H1 (cell line): Measurements from ENCODE around the gene CPEB3. TPM values are rescaled to one million over a fixed set of nuclear protein-coding genes. Genes with fewer than 3 reads are reported as not detected.

Source experiments
- CTCF ChIA-PET: fragments of 300-600 bp; sonication (Branson Sonifier 250); formaldehyde crosslinking; loops from one replicate; lab custom pipeline; 2021; ENCODE audit not compliant: partially characterized antibody; lab: Charles Lee
- POLR2A ChIA-PET: fragments of 300-600 bp; sonication (Branson Sonifier 250); formaldehyde crosslinking; loops from one replicate; lab custom pipeline; 2021; ENCODE audit warnings: inconsistent platforms; ENCODE audit not compliant: partially characterized antibody; lab: Charles Lee
- DNase-seq, 2 experiments: peaks; one replicate each; pipeline versions ENCODE4 v3.0.0 to v3.0.0-alpha.2; 2010 to 2022; ENCODE audit warnings: low spot score in 2 of 2, low read depth in 1 of 2, mixed read lengths in 1 of 2
- FAIRE-seq: peaks from 2 replicates; lab custom pipeline; 2011; peaks lifted over from hg19 to GRCh38; lab: Jason Lieb, UNC
- H2AFZ ChIP-seq: 2 replicates; pipeline ENCODE4 v1.8.1; 2012; ENCODE audit warnings: low read length, inconsistent platforms
- H2AK5ac ChIP-seq: 2 replicates; pipeline ENCODE4 v1.6.1; 2013; ENCODE audit warnings: low read depth, low read length
- H2BK120ac ChIP-seq: replicated peaks from 2 replicates; pipeline ENCODE3; 2013; ENCODE audit warnings: low read depth, low read length, inconsistent platforms
- H2BK12ac ChIP-seq: 2 replicates; pipeline ENCODE4 v1.6.1; 2013; ENCODE audit warnings: low read depth, low read length
- H2BK15ac ChIP-seq: 2 replicates; pipeline ENCODE4 v1.6.1; 2013; ENCODE audit warnings: low read length
- H2BK20ac ChIP-seq: 2 replicates; pipeline ENCODE4 v1.6.1; 2013; ENCODE audit warnings: low read length
- H2BK5ac ChIP-seq: 2 replicates; pipeline ENCODE4 v1.6.1; 2013; ENCODE audit warnings: low read depth, low read length
- H3K14ac ChIP-seq: 2 replicates; pipeline ENCODE4 v1.6.1; 2013; ENCODE audit warnings: inconsistent platforms; ENCODE audit not compliant: insufficient read length
- H3K18ac ChIP-seq: 2 replicates; pipeline ENCODE4 v1.6.1; 2013; ENCODE audit warnings: low read length; ENCODE audit errors: extremely low read depth
- H3K23ac ChIP-seq: 2 replicates; pipeline ENCODE4 v1.6.1; 2013; ENCODE audit warnings: inconsistent platforms; ENCODE audit not compliant: insufficient read length
- H3K23me2 ChIP-seq: 2 replicates; pipeline ENCODE4 v1.6.1; 2013; ENCODE audit warnings: low read depth, low read length
- H3K27ac ChIP-seq: 2 replicates; pipeline ENCODE4 v1.6.1; 2011; ENCODE audit warnings: low read depth, low read length, inconsistent platforms
- H3K27me3 ChIP-seq, 4 experiments: replicated peaks in 1 of 4; 1 replicate in 1 of 4; 2 replicates in 3 of 4; pipeline versions ENCODE4 v1.6.1 to v1.8.1; 2011 to 2013; ENCODE audit warnings: low read length in 3 of 4, mild to moderate bottlenecking in 3 of 4, inconsistent platforms in 2 of 4, mixed read lengths in 2 of 4, moderate library complexity in 1 of 4; ENCODE audit not compliant: control insufficient read depth in 3 of 4, insufficient read depth in 3 of 4; ENCODE audit errors: extremely low read depth in 1 of 4
- H3K36me3 ChIP-seq, 4 experiments: 2 replicates each; pipeline versions ENCODE4 v1.6.1 to v1.8.1; 2011 to 2013; ENCODE audit warnings: mild to moderate bottlenecking in 4 of 4, low read length in 3 of 4, moderate library complexity in 2 of 4, control low read depth in 1 of 4, inconsistent platforms in 1 of 4; ENCODE audit not compliant: insufficient read depth in 4 of 4, control insufficient read depth in 2 of 4
- H3K4ac ChIP-seq: replicated peaks from 2 replicates; pipeline ENCODE3; 2013; ENCODE audit warnings: low read length, low read depth, mixed read lengths, inconsistent platforms; ENCODE audit not compliant: insufficient read length
- H3K4me1 ChIP-seq, 4 experiments: replicated peaks in 1 of 4; 1 replicate in 1 of 4; 2 replicates in 3 of 4; pipeline versions ENCODE4 v1.6.1 to v1.8.1; 2011 to 2013; ENCODE audit warnings: low read length in 3 of 4, inconsistent platforms in 2 of 4, mixed read lengths in 1 of 4; ENCODE audit not compliant: insufficient read depth in 4 of 4, control insufficient read depth in 3 of 4
- H3K4me2 ChIP-seq, 2 experiments: 2 replicates each; pipeline versions ENCODE4 v1.6.1 to v1.8.1; 2011 to 2013; ENCODE audit warnings: low read depth in 2 of 2, low read length in 2 of 2, control low read depth in 1 of 2, inconsistent platforms in 1 of 2, mild to moderate bottlenecking in 1 of 2; ENCODE audit not compliant: insufficient read depth in 1 of 2
- H3K4me3 ChIP-seq, 4 experiments: fragments of 200-600, 300-600 bp in 1 of 4; sonication (generic), shearing (Covaris generic), sonication (Bioruptor Twin) in 1 of 4; 2 replicates each; pipeline versions ENCODE4 v1.5.1 to v1.8.1; 2011 to 2016; ENCODE audit warnings: low read length in 4 of 4, low read depth in 3 of 4, control low read depth in 2 of 4, inconsistent platforms in 2 of 4, mild to moderate bottlenecking in 2 of 4, mixed read lengths in 1 of 4, moderate library complexity in 1 of 4; ENCODE audit not compliant: insufficient read depth in 2 of 4; ENCODE audit errors: extremely low read depth in 1 of 4
- H3K56ac ChIP-seq: replicated peaks from 2 replicates; pipeline ENCODE3; 2013; ENCODE audit warnings: low read depth, mild to moderate bottlenecking, mixed read lengths, low read length, inconsistent platforms; ENCODE audit not compliant: insufficient read length
- H3K79me1 ChIP-seq: 2 replicates; pipeline ENCODE4 v1.6.1; 2013; ENCODE audit warnings: low read depth, low read length, control low read depth
- H3K79me2 ChIP-seq, 2 experiments: 2 replicates each; pipeline versions ENCODE4 v1.6.1 to v1.8.1; 2012 to 2013; ENCODE audit warnings: low read length in 2 of 2, mild to moderate bottlenecking in 2 of 2, inconsistent platforms in 1 of 2; ENCODE audit not compliant: insufficient read depth in 2 of 2, control insufficient read depth in 1 of 2
- H3K9ac ChIP-seq, 4 experiments: replicated peaks in 1 of 4; 1 replicate in 1 of 4; 2 replicates in 3 of 4; pipeline versions ENCODE4 v1.6.1 to v1.8.1; 2011 to 2013; ENCODE audit warnings: low read depth in 3 of 4, low read length in 3 of 4, control low read depth in 2 of 4, mild to moderate bottlenecking in 2 of 4, moderate library complexity in 2 of 4, inconsistent platforms in 1 of 4; ENCODE audit errors: extremely low read depth in 1 of 4
- H3K9me3 ChIP-seq, 2 experiments: 2 replicates each; pipeline versions ENCODE4 v1.6.1 to v1.8.1; 2012 to 2013; ENCODE audit warnings: mild to moderate bottlenecking in 2 of 2, moderate library complexity in 2 of 2, control low read depth in 1 of 2, inconsistent platforms in 1 of 2, low read depth in 1 of 2, low read length in 1 of 2, mixed read lengths in 1 of 2; ENCODE audit not compliant: insufficient read depth in 2 of 2
- H4K20me1 ChIP-seq, 2 experiments: replicated peaks in 1 of 2; 2 replicates each; pipeline versions ENCODE3 to v1.8.1; 2011 to 2013; ENCODE audit warnings: inconsistent platforms in 2 of 2, low read length in 2 of 2, mild to moderate bottlenecking in 1 of 2; ENCODE audit not compliant: insufficient read depth in 2 of 2, control insufficient read depth in 1 of 2
- H4K5ac ChIP-seq: 2 replicates; pipeline ENCODE4 v1.6.1; 2013; ENCODE audit warnings: low read length, low read depth, mixed read lengths, inconsistent platforms; ENCODE audit not compliant: insufficient read length
- H4K8ac ChIP-seq: 2 replicates; pipeline ENCODE4 v1.8.0; 2013; ENCODE audit warnings: mild to moderate bottlenecking, moderate library complexity, low read length, inconsistent platforms; ENCODE audit not compliant: insufficient read depth; ENCODE audit errors: extremely low read depth
- H4K91ac ChIP-seq: replicated peaks from 2 replicates; pipeline ENCODE3; 2013; ENCODE audit warnings: low read length, mixed read lengths, inconsistent platforms; ENCODE audit not compliant: insufficient read length
- RXRA ChIP-seq: IDR thresholded peaks from 2 replicates; pipeline ENCODE4 v1.6.1; 2011; ENCODE audit warnings: low read depth, mild to moderate bottlenecking, low read length, moderate library complexity; ENCODE audit not compliant: insufficient read depth
- WGBS, 2 experiments: shearing (Covaris generic) in 1 of 2; methylation state at CpG; one replicate each; pipeline versions ENCODE4 v1.1.6 to v1.1.7; 2013 to 2015; ENCODE audit warnings: low lambda C conversion rate in 2 of 2, mixed read lengths in 2 of 2, inconsistent platforms in 1 of 2, low coverage in 1 of 2, missing lambda C conversion rate in 1 of 2; ENCODE audit not compliant: insufficient replicate concordance in 2 of 2, insufficient coverage in 1 of 2, insufficient read length in 1 of 2; ENCODE audit errors: extremely low coverage in 1 of 2, missing lambda C conversion rate in 1 of 2; 5-methylcytosine and 5-hydroxymethylcytosine counted together
- polyA plus RNA-seq, 7 experiments: library from polyadenylated mRNA; depleted of rRNA in 3 of 7; stranded (reverse) in 5 of 7; unstranded in 2 of 7; fragments of >200 nt in 5 of 7; fragments of 200-250 nt in 2 of 7; gene quantifications; 1 replicate in 5 of 7; 2 replicates in 1 of 7; 4 replicates in 1 of 7; pipeline versions ENCODE4 v1.2.1 to v1.2.3, GENCODE V29; 2011 to 2013; ENCODE audit warnings: missing spikeins in 2 of 7, mixed read lengths in 2 of 7
- total RNA-seq: library from RNA; stranded (reverse); fragmentation: NEBNext Ultra II Directional; extraction: Animal tissue kit (Norgen Biotek cat#: 25700); gene quantifications from 2 replicates; pipeline ENCODE4 v1.2.1, GENCODE V29; 2021

The CPEB3 gene
- total and polyA plus RNA-seq, 2 of the 8 experiments (the other 6 are each of a cell fraction or from before 2014, with no cell fraction given): 0.39 to 1.7 TPM

GRCh38 chr10:92103376-92104090 is 187.3 kb downstream of the CPEB3 start:
- Histone ChIP-seq H4K8ac (no peak overlapping the region), H3K23me2 (no peaks in the 10 kb centered on the region), H2BK5ac (no peak overlapping the region), H3K18ac (no peak overlapping the region), H2BK120ac (no peak overlapping the region), H4K20me1 (no peaks in the 10 kb centered on the region), H2BK12ac (no peak overlapping the region), H3K27ac (no peak overlapping the region), H4K5ac (no peak overlapping the region), H3K9me3 (no peaks in the 10 kb centered on the region), H2BK20ac (no peak overlapping the region), H3K36me3 (no peaks in the 10 kb centered on the region), H3K56ac (no peak overlapping the region), H4K91ac (no peak overlapping the region), H3K27me3 (peaks cover 0 to 3% (median 0%) of the 10 kb centered on the region in 4 experiments; a peak in 1 of 7 replicates), H3K4me2 (no peak overlapping the region), H3K9ac (no peak overlapping the region), H2AFZ (no peak overlapping the region), H3K79me1 (no peaks in the 10 kb centered on the region), H3K4me3 (no peak overlapping the region), H2AK5ac (no peak overlapping the region), H3K4me1 (no peaks in the 10 kb centered on the region), H3K23ac (no peak overlapping the region), H3K79me2 (no peaks in the 10 kb centered on the region), H2BK15ac (no peak overlapping the region), H3K4ac (no peak overlapping the region), H3K14ac (no peak overlapping the region)
- ChIA-PET CTCF (interaction anchor here (0.6 to 1.2 kb wide), 5 partner anchors 14 to 206 kb away, joined by 3 to 4 read pairs (median 3); no protein-coding TSS in a partner anchor), POLR2A (no interaction called here)
- FAIRE-seq (no peak), DNase-seq (no peak)
- no peak for TF ChIP-seq RXRA
- WGBS, 2 experiments: 86% methylated on average over 2 of the region's 2 CpGs; no CpG with 5 or more reads in 1 of the 2 experiments
